ENCODE measurements around the gene CILP2.

The CILP2 gene

DNA sequence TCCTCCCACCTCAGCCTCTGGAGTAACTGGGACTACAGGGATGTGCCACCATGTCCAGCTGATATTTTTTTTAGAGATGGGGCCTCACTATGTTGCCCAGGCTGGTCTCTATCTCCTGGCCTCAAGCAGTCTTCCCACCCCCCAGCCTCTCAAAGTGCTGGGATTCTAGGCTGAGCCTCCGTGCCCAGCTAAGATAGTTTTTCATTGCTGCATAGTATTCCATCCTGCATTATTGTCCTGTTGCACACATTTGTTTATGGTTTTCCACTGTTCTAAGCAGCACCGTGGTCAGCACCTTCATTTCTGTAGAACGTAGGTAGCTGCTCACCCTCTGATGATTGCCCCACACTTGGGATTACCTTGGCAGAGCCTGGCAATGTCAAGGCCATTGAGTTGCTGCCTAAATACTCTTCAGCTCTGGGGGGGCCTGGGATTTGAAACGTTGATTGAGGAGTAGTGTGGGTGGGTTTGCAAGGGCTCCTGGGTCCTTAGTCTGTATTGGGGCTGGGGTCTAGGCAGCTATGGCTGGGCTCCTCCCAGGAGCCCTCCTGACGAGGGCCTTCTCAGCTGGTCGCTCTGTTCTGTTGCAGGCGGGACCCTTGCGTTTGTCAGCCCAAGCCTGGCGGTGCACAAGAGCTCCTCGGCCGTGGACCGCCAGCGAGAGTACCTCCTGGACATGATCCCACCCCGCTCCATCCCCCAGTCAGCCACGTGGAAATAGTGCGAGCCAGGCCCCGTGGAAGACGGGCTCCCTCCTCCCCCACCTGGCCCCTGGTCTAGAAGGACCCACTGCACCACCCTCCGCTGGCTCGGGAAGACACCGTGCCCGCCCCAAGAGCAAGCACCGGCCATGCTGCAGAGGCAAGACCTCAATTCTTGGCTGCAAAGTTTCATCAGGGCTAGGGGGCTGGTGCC is 33.1 kb upstream of the CILP2 start:
- no peak for DNase-seq

DNA sequence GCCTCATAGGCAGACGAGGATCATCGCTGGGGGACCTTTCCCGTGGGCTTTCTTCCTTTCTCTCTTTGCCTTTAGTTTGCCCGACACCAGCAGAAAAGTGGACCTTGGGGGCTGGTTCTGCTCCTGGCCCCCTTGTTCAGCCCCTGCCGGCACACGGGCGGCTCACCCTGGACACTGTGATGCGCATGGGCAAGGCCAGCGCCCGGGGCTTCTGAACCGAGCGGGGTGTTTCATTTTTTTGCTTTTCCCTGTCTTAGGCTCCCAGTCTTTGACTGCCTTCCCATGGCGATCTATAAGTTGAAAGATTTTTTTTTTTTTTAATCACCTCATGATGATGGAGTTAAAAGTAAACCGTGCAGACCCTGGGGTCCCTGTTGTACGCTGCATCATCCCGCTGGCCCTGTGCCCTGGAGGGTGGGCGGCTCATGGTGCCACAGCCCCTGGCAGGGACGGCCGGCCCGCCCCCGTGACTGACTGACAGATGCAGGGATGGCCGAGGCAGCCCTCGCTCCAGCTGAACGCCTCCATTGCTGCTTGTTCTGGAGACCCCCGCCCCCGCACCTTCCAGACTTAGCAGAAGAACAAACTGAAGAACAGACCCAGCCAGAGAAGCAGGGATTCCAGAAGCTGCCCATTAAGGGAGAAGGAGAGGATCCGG is 32.3 kb upstream of the CILP2 start:
- DNase-seq: no peak

DNA sequence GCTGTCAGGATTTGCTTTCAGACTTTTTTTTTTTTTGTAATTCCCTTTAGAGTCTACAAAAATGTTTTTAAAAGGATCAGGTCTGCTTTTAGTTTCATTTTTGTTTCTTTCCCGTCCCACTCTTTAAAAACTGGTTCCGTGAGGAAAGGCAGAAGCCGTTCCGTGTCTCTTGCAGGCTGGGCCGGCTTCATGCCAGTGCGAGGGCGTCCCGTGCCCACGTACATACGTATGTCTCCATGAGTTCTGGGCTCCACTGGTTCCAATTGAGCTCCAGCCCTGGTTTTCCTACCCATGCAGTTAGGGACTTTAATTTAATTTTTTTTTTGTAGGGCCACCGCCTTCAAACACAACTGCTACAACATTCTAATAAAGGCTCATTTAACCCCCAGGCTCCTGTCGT is 31.5 kb upstream of the CILP2 start:
- DNase-seq: no peak

DNA sequence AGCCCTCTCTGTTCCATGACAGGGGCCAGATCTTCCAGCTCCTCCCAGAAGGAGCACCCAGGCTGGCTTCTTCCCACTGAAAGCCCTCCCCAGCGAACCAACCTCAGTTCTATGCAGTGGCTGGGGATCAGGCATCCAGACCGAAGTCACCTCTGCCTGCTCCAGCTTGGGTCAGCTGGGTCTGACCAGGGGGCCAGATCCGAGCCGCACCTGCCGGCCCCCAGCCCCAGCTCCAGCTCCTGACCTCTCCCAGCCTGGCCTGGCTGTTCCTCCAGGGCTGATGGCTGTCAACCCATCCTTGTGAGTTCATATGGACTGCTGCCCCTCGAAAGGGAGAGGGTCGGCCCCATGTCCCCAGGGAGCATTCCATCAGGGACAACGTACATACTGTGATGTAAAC is 30.7 kb upstream of the CILP2 start:
- no peak for DNase-seq

DNA sequence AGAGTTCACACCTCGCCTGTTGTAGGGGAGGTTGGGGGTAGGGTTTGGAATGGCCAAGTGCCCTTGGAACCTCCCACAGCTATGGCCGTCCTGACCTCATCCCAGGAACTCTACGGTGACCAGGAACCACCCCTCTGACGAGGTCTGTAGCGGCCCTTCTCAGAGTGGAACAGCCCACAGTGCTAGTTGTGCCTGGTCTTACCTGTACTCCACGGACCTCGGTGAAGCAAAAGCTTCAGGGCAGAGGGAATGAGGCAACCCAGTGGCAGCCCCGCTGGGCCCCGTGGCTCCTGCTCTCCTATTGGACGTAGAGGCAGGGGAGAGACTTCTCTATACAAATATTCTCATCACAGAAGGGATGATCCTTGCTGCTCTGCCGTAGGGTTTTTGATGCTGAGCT is 29.8 kb upstream of the CILP2 start:
- no peak for DNase-seq

DNA sequence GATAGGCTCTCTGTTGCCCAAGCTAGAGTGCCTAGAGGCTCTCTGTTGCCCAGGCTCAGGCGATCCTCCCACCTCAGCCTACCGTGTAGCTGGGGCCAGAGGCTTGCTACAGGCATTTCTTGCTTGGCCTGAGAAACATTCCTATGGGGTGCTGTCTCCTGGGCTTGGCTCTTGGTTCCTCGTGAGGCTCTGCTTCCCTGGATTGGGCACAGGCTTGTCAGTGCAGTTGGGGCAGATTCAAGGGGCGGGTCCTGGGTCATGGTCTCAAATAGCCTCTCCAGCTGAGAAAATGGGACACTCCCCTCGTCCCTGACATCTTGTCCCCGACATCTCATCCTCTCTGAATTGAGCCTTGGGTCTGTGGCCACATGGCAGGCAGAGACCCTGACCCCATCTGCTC is 27.6 kb upstream of the CILP2 start:
- DNase-seq: no peak

DNA sequence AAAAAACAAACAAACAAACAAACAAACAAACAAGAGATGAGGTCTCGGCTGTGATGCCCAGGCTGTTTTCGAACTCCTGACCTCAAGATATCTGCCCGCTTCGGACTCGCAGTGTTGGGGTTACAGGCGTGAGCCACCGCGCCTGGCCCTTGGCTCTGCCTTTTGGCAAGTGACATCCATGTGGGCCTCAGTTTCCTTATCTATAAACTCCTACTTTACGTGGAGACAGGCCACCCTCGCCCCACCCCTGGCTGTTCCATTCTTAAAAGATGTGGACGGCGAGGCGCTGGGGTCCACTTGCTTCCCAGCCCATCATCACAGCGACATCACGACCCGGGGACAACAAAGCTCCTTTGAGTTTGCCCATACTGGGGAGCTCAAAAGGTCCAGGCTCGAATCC is 24.4 kb upstream of the CILP2 start:
- no peak for DNase-seq

DNA sequence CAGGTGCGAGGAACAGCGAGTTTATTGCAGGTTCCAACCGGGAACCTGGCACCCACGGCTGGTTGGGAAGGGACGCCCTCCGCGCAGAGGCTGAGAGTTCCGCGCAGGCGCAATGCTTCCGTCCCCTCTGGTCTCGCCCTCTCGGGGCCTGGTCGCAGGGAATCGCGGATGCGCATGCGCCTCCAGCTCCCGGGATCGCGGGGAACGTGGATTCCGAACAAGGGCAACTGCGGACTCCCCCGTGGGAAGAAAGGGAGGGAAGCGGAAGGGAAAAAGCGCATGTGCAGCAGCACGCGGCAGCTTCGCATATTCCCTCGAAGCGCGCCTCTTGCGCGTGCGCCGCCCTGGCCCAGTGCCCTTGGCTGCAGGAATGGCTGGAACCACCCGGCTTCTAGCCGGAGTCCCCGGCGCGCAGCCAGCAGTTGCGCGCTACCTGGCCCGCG is 23.8 kb upstream of the CILP2 start:
- peak in 1 of 2 donors; percentile 22 for DNase-seq

DNA sequence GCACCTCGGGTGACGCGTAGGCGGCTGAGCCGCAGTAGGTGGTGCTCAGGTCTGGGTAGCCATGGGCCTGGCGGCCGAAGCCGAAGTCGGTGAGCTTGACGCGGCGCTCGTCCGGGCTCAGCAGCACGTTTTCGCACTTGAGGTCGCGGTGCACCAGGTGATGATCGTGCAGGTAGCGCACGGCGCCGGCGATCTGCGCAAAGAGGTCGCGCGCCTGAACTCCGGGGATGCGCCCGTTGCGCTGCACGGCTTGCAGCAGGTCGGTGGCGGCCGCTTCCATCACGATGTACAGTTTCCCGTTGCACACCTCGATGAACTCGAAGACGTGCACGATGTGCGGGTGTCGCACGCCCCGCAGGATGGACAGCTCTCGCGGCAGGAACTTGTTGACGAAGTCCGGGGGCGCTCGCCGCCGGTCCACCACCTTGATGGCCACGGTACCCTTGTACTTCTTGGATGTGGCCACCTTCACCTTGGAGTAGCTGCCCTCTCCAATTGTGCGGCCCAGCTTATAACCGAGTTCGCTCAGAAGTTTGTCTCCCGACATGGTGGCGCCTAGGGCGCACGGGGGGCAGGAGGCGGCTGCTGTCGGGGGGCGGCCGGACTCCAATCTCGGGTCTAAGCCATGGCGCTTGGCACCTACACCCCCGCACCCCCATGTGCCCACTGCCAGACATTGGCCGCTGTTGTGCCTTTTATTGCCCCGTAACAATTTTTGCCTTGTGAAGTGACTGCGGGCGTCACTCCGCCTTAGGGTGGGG is 23.0 kb upstream of the CILP2 start, which contains the start of gene TSSK6:
TSSK6 (minus strand) TSS at position 668 of the 761 bp plus-strand sequence; CDS start at position 547, 121 bp downstream.
- no peak for DNase-seq

DNA sequence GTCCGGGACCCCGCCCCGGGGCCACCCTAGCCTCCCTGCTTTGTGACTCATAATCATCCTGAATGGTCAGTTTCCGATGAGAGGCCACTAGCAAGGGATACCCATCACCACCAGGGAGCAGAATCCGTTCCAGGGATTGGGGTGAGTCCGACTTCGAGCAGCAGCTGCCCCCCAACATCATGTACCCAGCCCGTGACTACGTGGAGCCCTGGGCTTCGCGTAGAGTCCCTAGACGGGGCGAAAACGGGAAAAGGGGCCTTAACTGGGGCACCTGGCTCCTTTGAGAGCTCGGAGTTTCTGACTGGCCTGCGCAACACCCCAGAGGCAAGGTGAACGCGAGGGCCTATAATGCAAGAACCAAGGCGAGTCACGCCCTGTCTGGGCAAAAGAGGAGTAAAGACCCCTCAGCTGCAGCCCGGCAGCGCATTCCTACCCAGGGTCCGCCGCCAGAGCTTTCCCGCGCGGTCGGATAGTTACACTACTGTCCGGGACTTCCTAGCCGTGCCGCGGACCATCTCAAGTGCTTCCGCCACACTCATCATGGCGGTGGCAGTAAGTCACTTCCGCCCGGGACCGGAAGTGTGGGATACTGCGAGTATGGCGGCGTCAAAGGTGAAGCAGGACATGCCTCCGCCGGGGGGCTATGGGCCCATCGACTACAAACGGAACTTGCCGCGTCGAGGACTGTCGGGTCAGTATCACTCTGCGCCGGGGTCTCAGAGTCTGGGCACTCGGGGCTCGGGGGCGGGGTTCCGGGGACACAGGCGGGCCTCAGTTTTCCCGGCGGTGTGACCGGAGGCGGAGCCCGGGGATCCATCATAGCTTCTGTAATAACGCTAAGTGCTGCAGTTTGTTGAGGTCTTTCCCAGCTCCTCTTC is 22.2 kb upstream of the CILP2 start, which contains the start of gene NDUFA13:
NDUFA13 (plus strand) TSS at position 584 of the 878 bp plus-strand sequence; CDS start at position 598, 14 bp downstream.
- peak; percentile 91 to 96 for DNase-seq

DNA sequence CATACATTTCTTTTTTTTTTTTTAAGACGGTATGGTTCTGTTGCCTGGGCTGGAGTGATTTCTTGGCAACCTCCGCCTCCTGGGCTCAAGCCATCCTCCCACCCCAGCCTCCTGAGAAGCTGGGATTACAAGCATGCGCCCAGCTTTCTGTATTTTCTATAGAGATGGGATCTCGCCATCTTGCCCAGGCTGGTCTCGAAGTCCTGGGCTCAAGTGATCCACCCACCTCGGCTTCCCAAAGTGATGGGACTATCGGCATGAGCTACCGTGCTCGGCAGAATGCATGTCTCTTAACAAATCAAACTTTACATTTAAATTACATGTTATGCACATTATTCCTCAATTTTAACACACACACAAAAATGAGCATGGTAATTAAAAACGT is 20.8 kb upstream of the CILP2 start:
- DNase-seq: no peak

DNA sequence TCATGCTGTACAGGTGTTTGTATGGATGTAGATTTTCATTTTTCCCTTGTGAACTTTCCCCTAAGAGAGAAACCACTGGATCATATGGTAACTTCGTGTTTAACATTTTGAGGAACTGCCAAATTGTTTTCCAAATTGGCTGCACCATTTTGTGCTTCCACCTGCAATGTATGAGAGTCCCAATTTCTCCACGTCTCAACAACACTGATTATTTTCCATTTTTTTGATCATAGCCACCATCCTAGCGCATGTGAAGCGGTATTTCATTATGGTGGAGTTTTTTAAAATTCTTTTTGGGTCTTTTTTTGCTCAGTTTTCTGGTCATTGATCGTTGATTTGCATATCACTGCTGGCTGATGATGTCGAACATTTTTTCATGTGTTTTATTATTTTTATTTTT is 17.1 kb upstream of the CILP2 start:
- no peak for DNase-seq

DNA sequence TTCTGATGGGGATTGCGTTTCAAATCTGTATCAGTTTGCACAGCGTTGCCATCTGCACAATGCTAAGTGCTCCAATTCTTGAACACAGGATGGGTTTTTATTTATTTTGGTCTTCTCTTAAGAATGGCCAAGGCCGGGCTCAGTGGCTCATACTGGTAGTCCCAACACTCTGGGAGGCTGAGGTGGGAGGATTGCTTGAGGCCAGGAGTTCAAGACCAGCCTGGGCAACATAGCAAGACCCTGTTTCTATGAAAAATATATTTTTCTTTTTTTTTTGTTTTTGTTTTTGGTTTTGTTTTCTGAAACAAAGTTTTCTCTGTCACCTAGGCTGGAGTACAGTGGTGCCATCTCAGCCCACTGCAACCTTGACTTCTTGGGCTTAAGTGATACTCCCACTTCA is 14.9 kb upstream of the CILP2 start:
- DNase-seq: no peak

DNA sequence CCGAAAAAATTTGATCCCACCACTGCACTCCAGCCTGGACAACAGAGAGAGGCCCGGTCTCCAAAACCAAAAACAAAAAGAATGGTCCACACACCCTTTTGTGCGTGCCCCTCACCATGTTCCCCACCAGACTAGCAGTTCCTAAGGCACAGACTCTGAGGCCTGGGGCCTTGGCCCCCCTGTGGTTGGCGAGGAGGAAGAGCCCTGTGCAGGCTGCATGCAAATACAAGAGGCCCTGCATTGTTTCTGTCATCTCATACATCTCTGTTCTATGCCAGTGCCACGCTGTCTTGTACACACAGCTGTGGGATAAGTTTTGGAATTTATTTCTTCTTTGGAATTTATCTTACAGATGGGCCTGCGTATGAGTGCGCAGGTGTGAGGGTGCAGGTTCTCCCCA is 14.0 kb upstream of the CILP2 start:
- DNase-seq: no peak

DNA sequence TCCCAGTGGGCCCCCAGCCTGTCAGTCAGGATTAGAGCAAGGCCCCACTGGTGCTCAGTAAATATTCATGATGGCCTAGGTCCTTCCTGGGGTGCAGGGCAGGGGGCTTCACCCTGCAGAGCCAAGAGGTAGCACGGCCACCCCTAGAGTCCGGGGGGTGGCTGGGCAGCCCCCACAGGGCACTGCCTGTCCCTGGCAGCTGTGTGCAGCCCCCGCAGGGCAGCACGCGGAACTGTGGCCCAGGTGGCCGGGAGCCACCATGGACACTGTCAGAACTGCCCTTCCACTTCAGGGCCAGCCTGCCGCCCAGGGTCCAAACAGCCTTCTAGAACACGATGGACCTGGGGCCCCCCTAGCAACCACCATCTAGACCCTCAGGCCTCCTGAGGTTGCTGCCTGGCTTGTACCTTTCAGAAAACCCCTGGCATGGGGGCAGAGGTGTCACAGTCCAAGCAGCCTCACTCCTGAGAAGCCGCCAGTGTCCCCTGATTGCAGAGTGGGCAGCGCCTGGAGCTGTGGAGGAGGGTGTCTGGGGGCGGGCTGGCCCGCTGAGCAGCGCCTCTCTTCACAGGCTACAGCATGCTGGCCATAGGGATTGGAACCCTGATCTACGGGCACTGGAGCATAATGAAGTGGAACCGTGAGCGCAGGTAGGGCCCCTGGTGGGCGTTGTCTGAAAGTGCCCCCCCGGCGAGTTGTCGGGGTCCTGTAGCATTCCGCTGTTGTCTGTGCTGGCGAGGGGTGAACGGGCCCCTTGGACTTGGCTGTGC is 12.3 kb upstream of the CILP2 start:
- no peak for DNase-seq

DNA sequence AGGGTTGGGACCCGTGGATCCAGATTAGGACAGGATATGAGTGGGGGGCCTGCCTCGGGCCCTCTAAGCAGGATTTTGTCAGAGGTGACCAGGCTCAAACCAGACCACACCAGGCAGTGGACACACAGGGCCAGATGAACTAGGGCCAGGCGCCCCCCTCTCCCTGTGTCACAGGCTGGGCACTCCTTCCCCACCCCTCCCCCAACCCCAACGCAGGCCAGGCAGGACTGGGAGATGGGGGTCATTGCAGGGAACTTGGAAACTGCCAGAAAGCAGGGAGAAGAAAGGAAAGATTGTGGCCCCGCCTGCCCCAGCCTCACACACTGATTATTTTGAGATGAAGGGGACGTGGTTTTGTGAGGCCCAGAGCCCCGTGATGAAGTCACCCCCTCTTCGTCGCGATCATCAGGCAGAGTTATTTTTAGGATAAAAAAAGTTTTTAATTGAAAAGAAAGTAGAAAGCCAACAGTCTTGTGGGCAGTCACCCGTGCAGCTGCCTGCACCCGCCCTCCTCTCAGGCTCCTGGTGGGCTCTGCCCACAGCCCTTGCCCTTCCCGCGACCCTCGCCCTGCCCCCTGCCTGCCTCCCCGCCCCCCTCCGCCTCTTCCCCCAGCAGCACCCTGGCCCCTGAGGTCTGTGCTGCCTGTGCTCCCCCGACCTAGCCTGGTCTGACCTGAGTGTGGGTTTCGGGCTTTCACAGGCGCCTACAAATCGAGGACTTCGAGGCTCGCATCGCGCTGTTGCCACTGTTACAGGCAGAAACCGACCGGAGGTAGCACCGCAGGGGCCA is 11.3 kb upstream of the CILP2 start:
- no peak for DNase-seq

DNA sequence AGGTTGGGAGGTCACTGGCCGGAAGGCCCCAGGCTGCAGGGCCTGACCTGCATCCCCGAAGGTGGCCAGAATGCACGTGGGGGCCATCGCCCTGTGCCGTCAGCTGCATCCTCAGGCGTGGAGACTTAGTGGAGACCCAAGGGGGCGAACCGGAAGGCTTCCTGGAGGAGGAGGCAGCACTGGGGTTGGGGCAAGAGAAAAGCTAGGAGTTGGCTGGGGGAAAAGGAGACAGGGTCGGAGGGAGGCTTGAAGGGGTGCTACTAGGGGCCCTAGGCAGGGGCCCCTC is 10.8 kb upstream of the CILP2 start:
- no peak for DNase-seq

DNA sequence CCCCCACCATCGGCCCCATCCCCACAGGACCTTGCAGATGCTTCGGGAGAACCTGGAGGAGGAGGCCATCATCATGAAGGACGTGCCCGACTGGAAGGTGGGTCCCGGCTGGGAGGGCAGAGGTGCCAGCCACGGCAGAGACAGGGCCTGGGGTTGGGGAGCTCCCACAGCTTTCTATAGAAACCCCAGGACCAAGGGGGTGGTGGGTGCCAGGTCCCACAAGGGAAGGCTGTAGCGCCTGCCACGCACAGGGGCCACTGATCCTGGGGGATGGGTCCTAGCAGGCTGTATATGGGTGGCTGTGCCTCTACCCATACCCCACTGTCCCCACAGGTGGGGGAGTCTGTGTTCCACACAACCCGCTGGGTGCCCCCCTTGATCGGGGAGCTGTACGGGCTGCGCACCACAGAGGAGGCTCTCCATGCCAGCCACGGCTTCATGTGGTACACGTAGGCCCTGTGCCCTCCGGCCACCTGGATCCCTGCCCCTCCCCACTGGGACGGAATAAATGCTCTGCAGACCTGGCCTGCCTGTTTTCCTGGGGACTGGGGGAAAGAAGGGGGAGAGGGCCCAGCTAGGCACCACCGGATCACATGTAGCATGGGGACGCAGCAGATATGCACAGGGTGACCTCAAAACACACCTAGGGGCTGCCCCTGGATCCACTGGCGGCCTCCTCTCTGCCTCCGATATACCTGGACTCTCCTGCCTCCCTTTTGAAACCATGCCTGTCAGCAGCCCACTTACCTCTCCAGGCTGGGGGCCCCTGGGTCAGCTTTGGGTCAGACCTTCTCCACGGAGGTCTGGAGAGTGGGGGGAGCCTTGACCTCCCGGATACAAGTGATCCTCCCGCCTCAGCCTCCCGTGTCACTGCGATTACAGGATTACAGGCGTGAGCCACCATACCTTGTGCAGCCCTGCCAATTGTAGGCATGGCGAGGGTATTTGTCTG is 10.1 kb upstream of the CILP2 start:
- DNase-seq: no peak

DNA sequence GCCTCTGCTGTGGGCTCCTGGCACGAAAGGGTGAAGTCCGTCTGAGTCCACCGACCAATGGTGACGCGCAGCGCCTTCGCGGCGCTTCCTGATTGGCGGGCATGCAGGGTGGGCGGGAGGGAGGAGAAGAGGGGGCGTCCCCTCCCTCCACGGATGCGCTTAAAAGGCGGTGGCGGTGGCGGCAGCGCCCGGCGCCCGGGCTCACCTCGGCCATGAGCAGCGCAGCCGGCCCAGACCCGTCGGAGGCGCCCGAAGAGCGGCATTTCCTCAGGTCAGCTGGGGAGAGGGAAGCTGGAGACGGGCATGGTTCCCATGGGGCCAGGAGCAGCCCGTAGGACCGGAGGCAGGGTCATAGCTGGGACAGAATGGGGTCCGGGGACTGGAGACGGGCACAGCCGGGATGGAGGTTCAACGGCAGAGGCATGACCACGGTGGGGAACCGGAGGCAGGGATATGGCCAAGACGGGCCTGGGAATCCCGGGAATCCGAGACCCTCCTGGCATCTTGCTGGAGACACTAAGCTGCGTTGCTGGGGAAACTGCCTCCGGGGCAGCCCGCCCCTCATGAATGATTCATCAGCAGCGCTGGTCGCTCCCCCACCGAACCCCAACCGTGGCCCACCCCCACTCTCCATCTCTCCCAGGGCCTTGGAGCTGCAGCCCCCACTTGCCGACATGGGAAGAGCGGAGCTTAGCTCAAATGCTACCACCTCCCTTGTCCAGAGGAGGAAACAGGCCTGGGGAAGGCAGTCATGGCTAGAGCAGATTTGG is 9.2 kb upstream of the CILP2 start, which contains the start of gene YJEFN3:
YJEFN3 (plus strand) TSS at position 191 of the 770 bp plus-strand sequence; CDS start at position 213, 22 bp downstream.
- DNase-seq: no peak
